Measurements from ENCODE around the gene ARHGAP6. TPM values are rescaled to one million over a fixed set of nuclear protein-coding genes. Genes with fewer than 3 reads are reported as not detected.

ARHGAP6 gene
- total and polyA plus RNA-seq, 2 of the 13 experiments (the other 11 are each of a cell fraction or from before 2014, with no cell fraction given), result 0.11 TPM; not detected in 1

DNA sequence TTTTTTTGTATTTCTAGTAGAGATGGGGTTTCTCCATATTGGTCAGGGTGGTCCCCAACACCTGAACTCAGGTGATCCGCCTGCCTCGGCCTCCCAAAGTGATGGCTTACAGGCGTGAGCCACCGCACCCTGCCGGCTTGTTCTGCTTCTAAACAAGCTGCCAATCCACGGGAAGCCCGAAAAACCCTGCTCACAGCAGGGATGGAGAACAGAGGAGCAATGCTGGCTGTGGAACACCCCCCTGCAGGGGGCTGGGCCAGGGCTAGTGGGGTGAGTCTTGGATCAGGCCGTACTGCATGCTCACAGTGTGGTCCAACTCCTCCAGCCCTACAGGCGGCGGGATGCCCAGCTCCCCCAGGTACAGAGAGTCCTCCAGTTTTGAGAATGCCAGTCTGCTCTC is 38.1 kb upstream of the ARHGAP6 start:
- no peaks in the 10 kb centered on the region for H3K27me3 ChIP-seq (ENCODE audit: control insufficient read depth in 1 of 2, insufficient read depth in 2 of 2, low read length in 2 of 2)
- FAIRE-seq, result no peak
- no peak for DNase-seq (ENCODE audit: low spot score)
- no peak overlapping the region for H2AFZ ChIP-seq (ENCODE audit: low read length)
- no TSS peak for BruUV-seq (replicated peaks)
- no peak overlapping the region for H3K27ac ChIP-seq (ENCODE audit: extremely low read length, insufficient read depth, low read length)
- H3K4me1 ChIP-seq (ENCODE audit: insufficient read depth, low read length), result no peaks in the 10 kb centered on the region
- POLR2A ChIA-PET, result no interaction called here
- no peaks in the 10 kb centered on the region for H3K36me3 ChIP-seq (replicated peaks in 1 of 2; ENCODE audit: control insufficient read depth in 1 of 2, insufficient read depth in 2 of 2, low read length in 2 of 2)
- no peaks in the 10 kb centered on the region for H4K20me1 ChIP-seq (ENCODE audit: insufficient read depth, low read length)
- no peaks in the 10 kb centered on the region for H3K79me2 ChIP-seq (ENCODE audit: insufficient read depth, low read length)
- no peak overlapping the region for H3K9ac ChIP-seq (ENCODE audit: insufficient read depth, low read depth, low read length)
- ATAC-seq, result no peak
- no peak for TF ChIP-seq ZNF407 (CRISPR knock-in tag; IDR thresholded peaks at IDR 0.05; ENCODE audit: not compliant biosample characterization)
- no peak for TF ChIP-seq ZNF335 (CRISPR knock-in tag; IDR thresholded peaks at IDR 0.05)
- TF ChIP-seq DZIP1 (CRISPR knock-in tag; IDR thresholded peaks at IDR 0.05), result no peak
- no peak for TF ChIP-seq ARNT2 (CRISPR knock-in tag; IDR thresholded peaks at IDR 0.05; ENCODE audit: low read depth)
- H3K9me3 ChIP-seq (ENCODE audit: low read length), result no peaks in the 10 kb centered on the region
- 40% methylated on average over 4 of the region's 10 CpGs for WGBS (ENCODE audit: low lambda C conversion rate)
- CTCF ChIA-PET (ENCODE audit: low intra/inter-chr PET ratio, low total read pairs), result no interaction called here
- in situ Hi-C loops (cut with HindIII; ENCODE audit: extremely low pct_ligation_motif_present, low pct_unique_long_range_greater_than_20kb) (no loop called here), intact Hi-C loops (cut with micrococcal nuclease; ENCODE audit: unreplicated experiment) (no loop called here)
- no peak overlapping the region for H3K4me3 ChIP-seq (replicated peaks in 1 of 3; ENCODE audit: insufficient read depth in 1 of 3, low read depth in 2 of 3, low read length in 3 of 3)
- no peak overlapping the region for H3K4me2 ChIP-seq (ENCODE audit: low read depth, low read length)

Data from HepG2 (cell line).